GM23338 (cell line): ENCODE results near the gene C22orf15.

Experiments
- EZH2phosphoT487 ChIP-seq: fragments of 200-600 bp; sonication (generic); IDR thresholded peaks from one replicate; pipeline ENCODE4 v1.8.1; 2018; ENCODE audit warnings: antibody characterized with exemption; ENCODE audit not compliant: unreplicated experiment
- NANOG ChIP-seq: IDR thresholded peaks from 2 replicates; pipeline ENCODE4 v1.6.1; 2016; ENCODE audit warnings: antibody characterized with exemption, borderline replicate concordance
- POLR2AphosphoS5 ChIP-seq: IDR thresholded peaks from 2 replicates; pipeline ENCODE4 v1.6.1; 2016; ENCODE audit warnings: antibody characterized with exemption, low read depth
- TF ChIP-seq, protein P1 (sequence below), 2 experiments: fragments of 200-600 bp in 1 of 2; sonication (generic) in 1 of 2; conservative IDR thresholded peaks; 2 replicates each; pipeline versions ENCODE4 v1.5.1 to v1.6.1; 2016 to 2017; ENCODE audit warnings: antibody characterized with exemption in 2 of 2, low read depth in 2 of 2, mild to moderate bottlenecking in 2 of 2, moderate library complexity in 1 of 2
- TF ChIP-seq, protein P2 (sequence below): IDR thresholded peaks from one replicate; pipeline ENCODE4 v1.6.1; 2018; ENCODE audit warnings: antibody characterized with exemption; ENCODE audit not compliant: unreplicated experiment

DNA sequence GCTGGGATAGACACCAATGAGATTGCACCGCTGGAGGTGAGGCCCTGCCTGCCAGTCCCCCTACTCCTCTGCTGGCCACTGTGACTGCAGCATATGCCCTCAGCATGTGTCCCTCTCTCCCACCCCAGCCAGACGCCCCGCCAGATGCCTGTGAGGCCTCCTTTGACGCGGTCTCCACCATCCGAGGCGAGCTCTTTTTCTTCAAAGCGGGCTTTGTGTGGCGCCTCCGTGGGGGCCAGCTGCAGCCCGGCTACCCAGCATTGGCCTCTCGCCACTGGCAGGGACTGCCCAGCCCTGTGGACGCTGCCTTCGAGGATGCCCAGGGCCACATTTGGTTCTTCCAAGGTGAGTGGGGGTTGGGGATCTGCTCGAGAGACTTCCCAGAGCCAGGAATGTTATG lies 18.3 kb downstream of the C22orf15 start:
- TF ChIP-seq, protein P1, sequence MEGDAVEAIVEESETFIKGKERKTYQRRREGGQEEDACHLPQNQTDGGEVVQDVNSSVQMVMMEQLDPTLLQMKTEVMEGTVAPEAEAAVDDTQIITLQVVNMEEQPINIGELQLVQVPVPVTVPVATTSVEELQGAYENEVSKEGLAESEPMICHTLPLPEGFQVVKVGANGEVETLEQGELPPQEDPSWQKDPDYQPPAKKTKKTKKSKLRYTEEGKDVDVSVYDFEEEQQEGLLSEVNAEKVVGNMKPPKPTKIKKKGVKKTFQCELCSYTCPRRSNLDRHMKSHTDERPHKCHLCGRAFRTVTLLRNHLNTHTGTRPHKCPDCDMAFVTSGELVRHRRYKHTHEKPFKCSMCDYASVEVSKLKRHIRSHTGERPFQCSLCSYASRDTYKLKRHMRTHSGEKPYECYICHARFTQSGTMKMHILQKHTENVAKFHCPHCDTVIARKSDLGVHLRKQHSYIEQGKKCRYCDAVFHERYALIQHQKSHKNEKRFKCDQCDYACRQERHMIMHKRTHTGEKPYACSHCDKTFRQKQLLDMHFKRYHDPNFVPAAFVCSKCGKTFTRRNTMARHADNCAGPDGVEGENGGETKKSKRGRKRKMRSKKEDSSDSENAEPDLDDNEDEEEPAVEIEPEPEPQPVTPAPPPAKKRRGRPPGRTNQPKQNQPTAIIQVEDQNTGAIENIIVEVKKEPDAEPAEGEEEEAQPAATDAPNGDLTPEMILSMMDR (conservative IDR thresholded peaks at IDR 0.05; ENCODE audit: low read depth in 2 of 2): no peak
- TF ChIP-seq NANOG (no peak), EZH2phosphoT487 (no peak), POLR2AphosphoS5 (no peak)
- TF ChIP-seq, protein P2, sequence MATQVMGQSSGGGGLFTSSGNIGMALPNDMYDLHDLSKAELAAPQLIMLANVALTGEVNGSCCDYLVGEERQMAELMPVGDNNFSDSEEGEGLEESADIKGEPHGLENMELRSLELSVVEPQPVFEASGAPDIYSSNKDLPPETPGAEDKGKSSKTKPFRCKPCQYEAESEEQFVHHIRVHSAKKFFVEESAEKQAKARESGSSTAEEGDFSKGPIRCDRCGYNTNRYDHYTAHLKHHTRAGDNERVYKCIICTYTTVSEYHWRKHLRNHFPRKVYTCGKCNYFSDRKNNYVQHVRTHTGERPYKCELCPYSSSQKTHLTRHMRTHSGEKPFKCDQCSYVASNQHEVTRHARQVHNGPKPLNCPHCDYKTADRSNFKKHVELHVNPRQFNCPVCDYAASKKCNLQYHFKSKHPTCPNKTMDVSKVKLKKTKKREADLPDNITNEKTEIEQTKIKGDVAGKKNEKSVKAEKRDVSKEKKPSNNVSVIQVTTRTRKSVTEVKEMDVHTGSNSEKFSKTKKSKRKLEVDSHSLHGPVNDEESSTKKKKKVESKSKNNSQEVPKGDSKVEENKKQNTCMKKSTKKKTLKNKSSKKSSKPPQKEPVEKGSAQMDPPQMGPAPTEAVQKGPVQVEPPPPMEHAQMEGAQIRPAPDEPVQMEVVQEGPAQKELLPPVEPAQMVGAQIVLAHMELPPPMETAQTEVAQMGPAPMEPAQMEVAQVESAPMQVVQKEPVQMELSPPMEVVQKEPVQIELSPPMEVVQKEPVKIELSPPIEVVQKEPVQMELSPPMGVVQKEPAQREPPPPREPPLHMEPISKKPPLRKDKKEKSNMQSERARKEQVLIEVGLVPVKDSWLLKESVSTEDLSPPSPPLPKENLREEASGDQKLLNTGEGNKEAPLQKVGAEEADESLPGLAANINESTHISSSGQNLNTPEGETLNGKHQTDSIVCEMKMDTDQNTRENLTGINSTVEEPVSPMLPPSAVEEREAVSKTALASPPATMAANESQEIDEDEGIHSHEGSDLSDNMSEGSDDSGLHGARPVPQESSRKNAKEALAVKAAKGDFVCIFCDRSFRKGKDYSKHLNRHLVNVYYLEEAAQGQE: no peak
